ENCODE data around the gene TMEM39A.
A peak's percentile ranks its signal among the peaks of the same experiment; 100 is the strongest.

The TMEM39A gene

GRCh38 chr3:119490153-119490552 is 26.7 kb upstream of the TMEM39A start:
- no peak overlapping the region for H3K4me3 ChIP-seq (ENCODE audit: control insufficient read depth, low read depth, low read length)
- no peak for TF ChIP-seq CTCF (IDR thresholded peaks at IDR 0.05; ENCODE audit: control insufficient read depth, insufficient read depth, low read depth, low read length, missing control alignments)
- no peak for DNase-seq (ENCODE audit: low read depth)

- no peak overlapping the region for H3K4me3 ChIP-seq (ENCODE audit: control insufficient read depth, low read depth, low read length)
- no peak for TF ChIP-seq CTCF (IDR thresholded peaks at IDR 0.05; ENCODE audit: control insufficient read depth, insufficient read depth, low read depth, low read length, missing control alignments)
- DNase-seq (ENCODE audit: low read depth): no peak
Measured at GRCh38 chr3:119485563-119485962, 22.1 kb upstream of the TMEM39A start.

GRCh38 chr3:119483101-119483500 is 19.7 kb upstream of the TMEM39A start:
- TF ChIP-seq CTCF (IDR thresholded peaks at IDR 0.05; ENCODE audit: control insufficient read depth, insufficient read depth, low read depth, low read length, missing control alignments): no peak

GRCh38 chr3:119481079-119481478 is 17.7 kb upstream of the TMEM39A start:
- no peak for DNase-seq (ENCODE audit: low read depth)
- no peak overlapping the region for H3K4me3 ChIP-seq (ENCODE audit: control insufficient read depth, low read depth, low read length)
- TF ChIP-seq CTCF (IDR thresholded peaks at IDR 0.05; ENCODE audit: control insufficient read depth, insufficient read depth, low read depth, low read length, missing control alignments): no peak

More at GRCh38 chr3:119483101-119483500, 19.7 kb upstream of the TMEM39A start:
- no peak overlapping the region for H3K4me3 ChIP-seq (ENCODE audit: control insufficient read depth, low read depth, low read length)
- no peak for DNase-seq (ENCODE audit: low read depth)

- no peak for DNase-seq (ENCODE audit: low read depth)
- H3K4me3 ChIP-seq (ENCODE audit: control insufficient read depth, low read depth, low read length): no peak overlapping the region
- TF ChIP-seq CTCF (IDR thresholded peaks at IDR 0.05; ENCODE audit: control insufficient read depth, insufficient read depth, low read depth, low read length, missing control alignments): no peak
Measured at GRCh38 chr3:119470866-119471265, 7.5 kb upstream of the TMEM39A start.

GRCh38 chr3:119469418-119470189 is 6.2 kb upstream of the TMEM39A start:
- peak overlapping the region; percentile 98 for H3K4me3 ChIP-seq (ENCODE audit: control insufficient read depth, low read depth, low read length)
- TF ChIP-seq CTCF (IDR thresholded peaks at IDR 0.05; ENCODE audit: control insufficient read depth, insufficient read depth, low read depth, low read length, missing control alignments): no peak
- DNase-seq (ENCODE audit: low read depth): no peak

Measured in AG09309 (cell line).